HG03280 (cell line): Measurements from ENCODE around the gene NFX1.
A peak's percentile ranks its signal among the peaks of the same experiment; 100 is the strongest.

ENCODE experiments used
- ATAC-seq: cut with Tn5 transposase; IDR thresholded peaks from one replicate; pipeline ENCODE4 v1.9.1; 2021; ENCODE audit warnings: mild to moderate bottlenecking, moderate library complexity; ENCODE audit not compliant: unreplicated experiment

NFX1 gene

GRCh38 chr9:33265211-33265865 lies 25.0 kb upstream of the NFX1 start:
- no peak for ATAC-seq

- ATAC-seq: no peak
Observed at GRCh38 chr9:33267151-33267767, 23.1 kb upstream of the NFX1 start.

DNA sequence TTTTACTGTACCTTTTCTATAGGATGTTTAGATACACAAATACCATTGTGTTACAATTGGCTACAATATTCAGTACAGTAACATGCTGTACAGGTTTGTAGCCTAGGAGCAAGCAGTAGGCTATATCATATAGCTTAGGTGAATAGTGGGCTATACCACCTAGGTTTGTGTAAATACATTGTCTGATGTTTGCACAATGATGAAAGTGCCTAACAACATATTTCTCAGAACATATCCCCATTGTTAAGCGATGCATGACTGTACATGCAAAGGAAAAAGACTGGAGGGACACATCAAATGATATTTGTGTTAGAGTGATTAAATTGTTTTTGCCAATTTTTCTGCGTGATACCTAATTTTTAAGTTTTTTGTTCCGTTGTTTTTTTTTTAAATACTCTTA lies 20.2 kb upstream of the NFX1 start:
- no peak for ATAC-seq

- ATAC-seq: no peak
Observed at GRCh38 chr9:33272061-33272460, 18.3 kb upstream of the NFX1 start.

DNA sequence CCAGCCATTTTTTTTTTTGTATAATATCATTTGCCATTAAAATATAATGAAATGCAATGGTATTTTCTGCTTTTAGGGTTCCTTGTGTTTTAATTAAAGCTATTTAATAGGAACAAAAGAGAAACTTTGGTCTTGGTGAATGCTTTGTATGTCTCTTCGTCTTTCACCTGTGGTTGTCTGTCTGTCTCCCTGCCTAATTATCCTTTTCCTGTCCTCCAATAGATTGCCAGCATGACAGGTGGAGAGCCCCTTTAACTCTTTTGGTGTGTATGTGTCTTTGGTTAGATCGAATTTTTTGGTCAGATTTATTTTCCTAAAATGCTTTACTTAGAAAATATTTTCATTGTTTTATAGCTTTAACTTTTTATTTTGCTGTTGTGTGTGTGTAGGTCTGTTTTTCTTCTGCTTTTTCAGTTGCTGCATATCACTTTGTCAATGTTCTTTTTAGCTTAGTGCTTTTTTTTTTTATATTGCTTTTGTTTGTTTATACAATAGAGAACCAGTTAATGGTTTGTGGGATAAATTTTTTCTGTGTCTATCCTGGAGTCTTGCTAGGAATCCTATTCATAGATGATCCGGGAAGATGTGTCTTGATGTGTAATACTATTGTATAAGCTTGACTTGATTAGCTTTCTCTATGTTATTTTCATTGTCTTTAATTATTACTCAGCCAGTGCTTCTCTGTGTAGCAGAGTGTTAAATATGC lies 16.9 kb upstream of the NFX1 start:
- no peak for ATAC-seq

DNA sequence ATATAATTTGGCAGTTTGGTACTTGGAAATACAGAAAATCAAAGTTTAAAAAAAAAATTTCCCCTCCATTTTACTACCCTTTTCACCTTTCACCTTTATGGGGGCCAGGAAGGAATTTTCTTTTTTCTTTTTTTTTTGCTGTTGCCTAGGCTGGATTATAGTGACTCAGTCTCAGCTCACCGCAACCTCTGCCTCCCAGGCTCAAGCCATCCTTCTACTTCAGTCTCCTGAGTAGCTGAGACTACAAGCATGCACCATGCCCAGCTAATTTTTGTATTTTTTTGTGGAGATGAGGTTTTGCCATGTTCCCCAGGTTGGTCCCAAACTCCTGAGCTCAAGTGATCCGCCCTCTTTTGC lies 16.4 kb upstream of the NFX1 start:
- ATAC-seq: no peak

DNA sequence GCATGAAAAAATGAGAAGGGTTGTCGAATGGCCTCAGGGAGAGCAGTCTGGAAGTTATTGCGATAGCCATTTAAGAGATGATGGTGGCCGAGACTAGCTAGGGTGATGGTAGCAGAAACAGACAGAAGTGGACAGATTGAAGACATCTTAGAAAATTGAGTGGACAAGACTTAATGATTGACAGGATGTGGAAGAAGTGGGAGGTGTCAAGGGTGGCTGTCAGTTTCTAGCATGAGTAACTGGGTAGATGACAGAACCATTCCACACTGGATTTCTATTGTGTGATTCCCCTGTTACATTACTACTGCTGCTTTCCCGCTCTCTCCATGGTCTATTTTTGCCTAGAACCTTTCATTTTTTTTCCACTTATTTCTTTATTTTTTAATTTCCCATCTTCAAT lies 12.8 kb upstream of the NFX1 start:
- ATAC-seq: no peak

DNA sequence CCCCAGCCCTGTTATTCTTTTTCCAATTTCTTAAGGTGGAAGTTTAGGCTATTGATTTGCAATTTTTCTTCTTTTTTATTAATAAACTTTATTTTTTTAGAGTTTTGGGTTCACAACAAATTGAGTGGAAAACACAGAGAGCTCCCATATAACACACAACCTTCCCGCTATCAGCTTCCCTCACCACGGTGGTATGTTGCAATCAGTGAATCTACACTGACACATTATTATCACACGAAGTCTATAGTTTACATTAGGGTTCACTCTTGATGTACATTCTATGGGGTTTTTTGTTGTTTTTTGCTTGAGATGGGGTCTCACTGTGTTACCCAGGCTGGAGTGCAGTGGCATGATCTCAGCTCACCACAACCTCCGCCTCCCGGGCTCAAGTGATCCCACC lies 4.8 kb upstream of the NFX1 start:
- no peak for ATAC-seq

GRCh38 chr9:33287087-33287490 lies 3.2 kb upstream of the NFX1 start:
- no peak for ATAC-seq

DNA sequence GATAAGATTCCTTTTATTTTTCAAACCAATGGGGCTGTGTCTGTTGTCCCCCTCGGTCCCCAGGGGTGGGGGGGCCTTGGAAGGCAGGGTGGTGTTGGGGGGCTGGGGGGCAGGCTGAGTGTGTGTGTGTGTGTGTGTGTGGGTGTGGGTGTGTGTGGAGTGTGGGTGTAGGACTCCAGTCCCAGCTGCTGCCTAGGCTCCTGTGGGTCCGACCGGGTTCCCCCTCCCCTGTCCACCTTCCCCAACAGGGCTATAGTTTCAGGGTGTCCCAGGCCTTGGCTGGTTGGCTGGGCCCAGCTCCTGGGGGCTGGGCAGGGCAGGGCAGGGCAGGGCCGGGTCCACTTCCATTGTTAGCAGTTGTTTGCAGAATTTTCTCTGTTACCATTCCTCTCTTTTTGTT lies 2.1 kb upstream of the NFX1 start:
- no peak for ATAC-seq

GRCh38 chr9:33288828-33289483 lies 1.4 kb upstream of the NFX1 start:
- no peak for ATAC-seq

DNA sequence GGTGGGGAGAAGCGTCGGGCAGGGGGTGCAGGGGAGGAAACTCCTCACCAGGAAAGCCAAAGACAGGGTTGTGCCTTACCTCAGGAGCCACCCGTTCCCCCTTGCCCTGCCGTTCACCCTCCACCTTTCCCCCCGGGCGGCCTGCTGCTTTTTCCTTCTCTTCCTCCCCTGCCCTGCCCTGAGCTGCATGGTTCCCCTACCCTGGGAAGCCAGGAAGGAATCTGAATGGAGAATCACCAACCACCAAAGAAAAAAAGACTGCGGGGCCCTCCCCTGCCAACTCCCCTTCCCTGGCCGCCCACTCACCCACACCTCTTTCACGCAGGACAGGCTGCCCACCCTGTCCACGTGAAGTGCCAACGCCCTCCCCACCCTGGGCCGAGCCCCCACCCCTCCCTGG lies 820 bp upstream of the NFX1 start:
- ATAC-seq: no peak

DNA sequence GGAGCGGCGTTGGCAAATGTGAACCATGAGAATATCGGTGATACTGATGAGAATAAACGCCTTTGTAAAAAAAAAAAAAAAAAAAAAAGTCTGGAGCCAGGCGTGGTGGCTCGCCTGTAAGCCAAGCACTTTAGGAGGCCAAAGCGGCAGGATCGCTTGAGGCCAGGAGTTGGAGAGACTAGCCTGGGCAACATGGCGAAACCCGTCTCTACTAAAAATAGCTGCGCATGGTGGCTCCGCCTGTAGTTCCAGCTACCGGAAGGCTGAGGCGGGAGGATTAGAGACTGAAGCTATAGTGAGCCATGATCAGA lies 425 bp upstream of the NFX1 start:
- no peak for ATAC-seq

DNA sequence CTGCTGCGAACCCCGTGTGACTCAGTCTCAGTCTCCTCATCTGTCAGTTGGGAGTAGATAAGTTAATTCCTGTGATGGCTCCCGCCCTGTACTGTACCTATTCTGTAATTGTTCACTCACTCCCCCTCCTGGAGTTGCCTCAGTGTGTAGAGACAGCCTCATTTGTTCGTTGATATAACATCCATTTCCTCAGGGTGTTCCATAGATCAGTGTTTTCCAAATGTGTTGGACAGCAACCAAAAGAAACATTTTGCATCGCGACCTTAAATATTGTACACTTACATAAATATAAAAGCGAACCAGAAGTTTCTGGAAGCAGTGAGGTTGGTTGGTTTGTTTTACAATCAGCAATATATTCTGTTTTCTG lies 698 bp downstream of the NFX1 start:
- no peak for ATAC-seq

DNA sequence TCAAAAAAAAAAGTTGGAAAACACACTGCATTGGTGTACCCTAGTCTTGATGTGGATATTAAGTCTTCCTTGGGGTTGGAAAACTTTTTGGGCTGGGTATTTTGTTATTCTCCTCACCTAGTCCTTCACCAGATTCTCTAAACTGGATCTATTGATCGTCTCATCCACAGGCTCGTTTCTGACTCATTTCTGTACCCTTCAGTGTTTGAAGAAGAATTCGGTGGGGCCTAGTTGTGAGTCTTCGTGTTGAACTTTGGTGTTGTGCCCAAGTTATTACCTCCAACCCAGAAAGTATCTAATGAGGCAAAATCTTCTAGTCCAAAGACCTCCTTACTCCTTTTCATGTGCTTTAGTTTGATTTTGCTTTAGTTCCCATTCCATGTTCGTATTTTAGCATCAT lies 1.6 kb downstream of the NFX1 start:
- no peak for ATAC-seq

DNA sequence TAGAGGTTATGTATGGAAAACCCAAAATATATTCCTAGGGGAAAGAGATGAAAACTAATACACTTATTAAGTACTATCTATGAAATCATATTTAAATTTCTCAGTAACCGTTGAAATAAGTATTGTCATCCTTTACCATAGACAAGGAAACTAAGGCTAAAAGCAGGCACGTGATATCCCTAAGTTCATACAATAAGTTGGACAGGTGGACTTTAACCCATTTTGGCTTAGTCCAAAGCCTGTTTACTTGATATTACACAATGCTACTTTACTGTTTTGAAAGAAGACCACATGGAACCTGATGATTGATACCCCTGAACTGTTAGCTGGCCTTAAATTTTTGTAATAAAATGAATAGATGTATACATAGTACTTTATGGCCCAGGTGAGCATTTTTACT lies 3.5 kb downstream of the NFX1 start:
- ATAC-seq: no peak

DNA sequence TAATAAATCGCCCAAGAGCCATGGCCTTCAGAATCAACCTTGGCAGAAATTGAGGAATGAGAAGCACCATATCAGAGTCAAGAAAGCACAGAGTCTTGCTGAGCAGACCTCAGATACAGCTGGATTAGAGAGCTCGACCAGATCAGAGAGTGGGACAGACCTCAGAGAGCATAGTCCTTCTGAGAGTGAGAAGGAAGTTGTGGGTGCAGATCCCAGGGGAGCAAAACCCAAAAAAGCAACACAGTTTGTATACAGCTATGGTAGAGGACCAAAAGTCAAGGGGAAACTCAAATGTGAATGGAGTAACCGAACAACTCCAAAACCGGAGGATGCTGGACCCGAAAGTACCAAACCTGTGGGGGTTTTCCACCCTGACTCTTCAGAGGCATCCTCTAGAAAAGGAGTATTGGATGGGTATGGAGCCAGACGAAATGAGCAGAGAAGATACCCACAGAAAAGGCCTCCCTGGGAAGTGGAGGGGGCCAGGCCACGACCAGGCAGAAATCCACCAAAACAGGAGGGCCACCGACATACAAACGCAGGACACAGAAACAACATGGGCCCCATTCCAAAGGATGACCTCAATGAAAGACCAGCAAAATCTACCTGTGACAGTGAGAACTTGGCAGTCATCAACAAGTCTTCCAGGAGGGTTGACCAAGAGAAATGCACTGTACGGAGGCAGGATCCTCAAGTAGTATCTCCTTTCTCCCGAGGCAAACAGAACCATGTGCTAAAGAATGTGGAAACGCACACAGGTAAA lies 4.5 kb downstream of the NFX1 start:
- no peak for ATAC-seq

GRCh38 chr9:33295571-33295970 lies 5.3 kb downstream of the NFX1 start:
- ATAC-seq: peak; percentile 50

- peak; percentile 85 for ATAC-seq
Observed at GRCh38 chr9:33297432-33297831, 7.1 kb downstream of the NFX1 start.

DNA sequence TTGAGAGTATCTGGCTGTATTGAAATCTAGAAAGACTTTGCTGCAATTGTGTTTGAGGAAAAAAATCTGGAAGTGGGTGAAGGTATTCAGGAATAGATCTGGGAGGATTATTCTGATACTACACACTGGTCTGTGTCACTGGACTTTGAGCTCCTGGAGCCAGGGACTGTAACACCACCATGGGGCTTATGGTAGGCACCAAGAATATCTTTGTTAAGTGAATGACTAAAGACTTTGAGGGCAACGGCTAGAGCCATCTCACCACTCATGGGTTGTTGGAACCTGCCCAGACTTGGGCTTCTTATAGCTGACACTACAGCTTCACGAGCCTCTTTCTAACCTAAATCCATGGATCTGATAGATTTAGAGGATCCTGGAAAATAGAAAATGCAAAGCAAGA lies 10.2 kb downstream of the NFX1 start:
- ATAC-seq: no peak

DNA sequence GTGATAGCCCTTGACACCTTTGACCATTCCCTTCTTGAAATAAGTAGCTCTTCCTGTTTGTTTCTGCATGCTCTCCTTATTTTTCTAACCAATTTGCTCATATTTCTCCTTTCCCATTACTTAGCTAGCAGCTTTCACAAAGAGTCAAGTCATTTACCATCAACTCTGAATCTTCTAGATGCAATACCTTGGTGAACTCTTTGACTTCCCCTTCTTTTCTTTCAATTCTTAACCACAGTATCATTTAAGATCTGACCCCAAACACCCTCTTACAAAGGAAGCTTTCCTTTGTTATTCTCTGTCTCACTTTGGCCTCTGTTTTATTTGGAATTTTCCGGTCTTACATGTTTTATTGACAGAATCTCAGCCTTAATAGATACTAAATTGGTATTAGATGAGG lies 14.0 kb downstream of the NFX1 start:
- no peak for ATAC-seq

DNA sequence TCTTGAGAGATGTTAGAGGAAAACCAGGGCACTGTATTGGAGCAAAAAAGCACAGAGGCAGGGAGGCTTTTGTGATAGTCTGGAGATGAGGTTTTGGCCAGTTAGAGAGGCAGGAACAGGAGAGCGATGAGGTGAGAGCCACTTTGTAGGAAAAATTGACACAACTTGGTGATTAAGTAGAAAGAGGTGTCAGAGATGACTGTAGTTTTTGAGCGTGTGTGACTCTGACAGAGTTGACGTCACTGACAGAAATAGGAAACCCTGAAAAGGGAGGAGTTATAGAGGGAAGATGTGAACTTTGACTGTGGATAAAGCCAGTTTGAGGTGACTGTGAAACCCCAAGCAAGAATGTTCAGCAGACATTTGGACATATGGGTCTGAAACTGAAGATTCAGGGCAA lies 15.7 kb downstream of the NFX1 start:
- ATAC-seq: no peak
